Small intestine (tissue), 7 donors: ENCODE measurements around the gene MUC20. TPM values are rescaled to one million over a fixed set of nuclear protein-coding genes. Genes with fewer than 3 reads are reported as not detected.

Experiments
- DNase-seq, 2 donors: peaks; one replicate each; pipeline versions ENCODE4 v3.0.0 to v3.0.0-alpha.2; 2013
- FAIRE-seq: peaks from 2 replicates; lab custom pipeline; 2012; peaks lifted over from hg19 to GRCh38; lab: Jason Lieb, UNC
- H3K27ac ChIP-seq, 3 donors: one replicate each; pipeline ENCODE4 v1.5.1; 2013; ENCODE audit warnings: low read length in 2 of 3, mild to moderate bottlenecking in 2 of 3, control low read depth in 1 of 3, inconsistent platforms in 1 of 3, low read depth in 1 of 3, moderate library complexity in 1 of 3
- H3K27me3 ChIP-seq, 3 donors: one replicate each; pipeline ENCODE4 v1.6.1; 2013; ENCODE audit warnings: low read length in 3 of 3, inconsistent platforms in 1 of 3; ENCODE audit not compliant: control insufficient read depth in 3 of 3, insufficient read depth in 3 of 3
- H3K36me3 ChIP-seq, 3 donors: one replicate each; pipeline ENCODE4 v1.6.1; 2013; ENCODE audit warnings: low read length in 3 of 3, inconsistent platforms in 1 of 3, low read depth in 1 of 3, mild to moderate bottlenecking in 1 of 3, moderate library complexity in 1 of 3; ENCODE audit not compliant: control insufficient read depth in 3 of 3, insufficient read depth in 2 of 3
- H3K4me1 ChIP-seq, 3 donors: one replicate each; pipeline ENCODE4 v1.6.1; 2013; ENCODE audit warnings: low read length in 2 of 3, inconsistent platforms in 1 of 3, low read depth in 1 of 3, mild to moderate bottlenecking in 1 of 3, moderate library complexity in 1 of 3; ENCODE audit not compliant: control insufficient read depth in 3 of 3, insufficient read depth in 2 of 3
- H3K4me3 ChIP-seq, 3 donors: one replicate each; pipeline ENCODE4 v1.5.1; 2013; ENCODE audit warnings: low read length in 3 of 3, control low read depth in 1 of 3, inconsistent platforms in 1 of 3, low read depth in 1 of 3, mild to moderate bottlenecking in 1 of 3, moderate library complexity in 1 of 3
- H3K9me3 ChIP-seq, 2 donors: one replicate each; pipeline ENCODE4 v1.6.1; 2013; ENCODE audit warnings: low read depth in 1 of 2, low read length in 1 of 2; ENCODE audit not compliant: control insufficient read depth in 2 of 2, insufficient read depth in 1 of 2
- WGBS, 3 donors: extraction: QIAGEN DNeasy Blood & Tissue Kit; methylation state at CpG; one replicate each; pipeline ENCODE4 v1.1.7; 2013; 5-methylcytosine and 5-hydroxymethylcytosine counted together
- polyA plus RNA-seq, 4 donors: library from polyadenylated mRNA; stranded (reverse) in 3 of 4; unstranded in 1 of 4; fragments of 200-250 nt in 3 of 4; fragments of 120-200 nt in 1 of 4; gene quantifications; one replicate each; pipeline versions ENCODE4 v1.2.1 to v1.2.3, GENCODE V29; 2013
- donor health status: healthy with polysubstance abuse.
- donor health status: control.
- donor health status: control.
- donor health status: Bipolar disorder and iron deficiency.
- donor health status: healthy.

Gene MUC20
- polyA plus RNA-seq, 4 donors: 16.8 to 54.6 (median 22.3) TPM

GRCh38 chr3:195761567-195762248 is 40.9 kb downstream of the MUC20 start:
- DNase-seq: no peak
- Histone ChIP-seq H3K4me3 (no peak overlapping the region), H3K27ac (no peak overlapping the region), H3K9me3 (no peaks in the 10 kb centered on the region), H3K4me1 (no peaks in the 10 kb centered on the region), H3K27me3 (peaks cover 3 to 33% (median 3%) of the 10 kb centered on the region in 3 donors), H3K36me3 (no peaks in the 10 kb centered on the region)
- 26 to 31% (median 28%) methylated on average over 46 to 52 of the region's 52 CpGs for WGBS, 3 donors
- no peak for FAIRE-seq

- Histone ChIP-seq H3K4me1 (no peaks in the 10 kb centered on the region), H3K27me3 (peaks cover 3 to 30% (median 3%) of the 10 kb centered on the region in 3 donors), H3K4me3 (no peak overlapping the region), H3K36me3 (no peaks in the 10 kb centered on the region), H3K27ac (no peak overlapping the region), H3K9me3 (no peaks in the 10 kb centered on the region)
- no peak for FAIRE-seq
- WGBS, 3 donors: 76 to 88% (median 84%) methylated on average over 21 to 36 of the region's 36 CpGs
- DNase-seq: no peak
Observed at GRCh38 chr3:195762249-195762585, 41.4 kb downstream of the MUC20 start.

- WGBS, 3 donors: 86 to 92% (median 89%) methylated on average over 31 to 43 of the region's 43 CpGs
- Histone ChIP-seq H3K27ac (no peak overlapping the region), H3K4me3 (no peak overlapping the region), H3K27me3 (peaks cover 3 to 30% (median 3%) of the 10 kb centered on the region in 3 donors), H3K9me3 (no peaks in the 10 kb centered on the region), H3K4me1 (no peaks in the 10 kb centered on the region), H3K36me3 (no peaks in the 10 kb centered on the region)
- DNase-seq (no peak), FAIRE-seq (no peak)
Observed at GRCh38 chr3:195762611-195763010, 41.8 kb downstream of the MUC20 start.

- no peaks in the 10 kb centered on the region for H3K4me1 ChIP-seq
- 82 to 84% (median 84%) methylated on average over 27 to 28 of the region's 28 CpGs for WGBS, 3 donors
- H3K27me3 ChIP-seq: peaks cover 3 to 26% (median 3%) of the 10 kb centered on the region in 3 donors
- H3K9me3 ChIP-seq: no peaks in the 10 kb centered on the region
- no peaks in the 10 kb centered on the region for H3K36me3 ChIP-seq
- DNase-seq: no peak
- no peak overlapping the region for H3K4me3 ChIP-seq
- H3K27ac ChIP-seq: no peak overlapping the region
- no peak for FAIRE-seq
Observed at GRCh38 chr3:195763076-195763830, 42.5 kb downstream of the MUC20 start.

GRCh38 chr3:195763843-195764825 is 43.4 kb downstream of the MUC20 start:
- Histone ChIP-seq H3K36me3 (no peaks in the 10 kb centered on the region), H3K27ac (no peak overlapping the region), H3K9me3 (no peaks in the 10 kb centered on the region), H3K27me3 (peaks cover 3 to 20% (median 3%) of the 10 kb centered on the region in 3 donors), H3K4me1 (no peaks in the 10 kb centered on the region), H3K4me3 (no peak overlapping the region)
- no peak for FAIRE-seq
- 79 to 85% (median 83%) methylated on average over 24 to 26 of the region's 26 CpGs for WGBS, 3 donors
- no peak for DNase-seq

GRCh38 chr3:195764961-195765706 is 44.4 kb downstream of the MUC20 start:
- no peak for FAIRE-seq
- Histone ChIP-seq H3K27ac (no peak overlapping the region), H3K4me1 (no peaks in the 10 kb centered on the region), H3K36me3 (no peaks in the 10 kb centered on the region), H3K27me3 (peaks cover 3 to 17% (median 3%) of the 10 kb centered on the region in 3 donors), H3K9me3 (no peaks in the 10 kb centered on the region), H3K4me3 (no peak overlapping the region)
- DNase-seq: no peak
- WGBS, 3 donors: 76 to 87% (median 86%) methylated on average over 26 to 28 of the region's 28 CpGs

GRCh38 chr3:195766671-195767070 is 45.9 kb downstream of the MUC20 start:
- H3K4me1 ChIP-seq: no peaks in the 10 kb centered on the region
- no peak overlapping the region for H3K4me3 ChIP-seq
- no peaks in the 10 kb centered on the region for H3K9me3 ChIP-seq
- WGBS, 3 donors: 96 to 97% (median 97%) methylated on average over 14 of the region's 14 CpGs
- FAIRE-seq: no peak
- no peak for DNase-seq
- H3K36me3 ChIP-seq: no peaks in the 10 kb centered on the region
- peaks cover 0 to 3% (median 3%) of the 10 kb centered on the region in 3 donors for H3K27me3 ChIP-seq
- no peak overlapping the region for H3K27ac ChIP-seq
